ENCODE data around the gene FBXO2.

FBXO2 gene

GRCh38 chr1:11654137-11654938 lies at the start of gene FBXO2, which contains the start of gene FBXO44:
Gene FBXO2, minus strand, starts transcription at chr1:11654429. Its CDS starts 89 bp downstream, at chr1:11654340.
Gene FBXO44, plus strand, starts transcription at chr1:11654877. Its CDS starts 959 bp downstream, at chr1:11655836.
- peak; percentile 61 for DNase-seq

GRCh38 chr1:11703357-11704193 lies 49.3 kb upstream of the FBXO2 start:
- DNase-seq = no peak

GRCh38 chr1:11701981-11702803 lies 48.0 kb upstream of the FBXO2 start:
- no peak for DNase-seq

- no peak for DNase-seq
These were observed 47.3 kb upstream of the FBXO2 start for GRCh38 chr1:11701551-11701961.

- DNase-seq = no peak
These were observed 46.6 kb upstream of the FBXO2 start for GRCh38 chr1:11700601-11701467.

- no peak for DNase-seq
These were observed 43.6 kb upstream of the FBXO2 start for GRCh38 chr1:11697893-11698210.

- no peak for DNase-seq
These were observed 43.1 kb upstream of the FBXO2 start for GRCh38 chr1:11697188-11697892.

- DNase-seq = no peak
These were observed 41.6 kb upstream of the FBXO2 start for GRCh38 chr1:11695861-11696260.

- DNase-seq = no peak
These were observed 39.7 kb upstream of the FBXO2 start for GRCh38 chr1:11693917-11694316.

- peak; percentile 39 for DNase-seq
These were observed 38.9 kb upstream of the FBXO2 start for GRCh38 chr1:11693024-11693590.

- no peak for DNase-seq
These were observed 37.9 kb upstream of the FBXO2 start for GRCh38 chr1:11691928-11692711.

GRCh38 chr1:11691302-11691914 lies 37.2 kb upstream of the FBXO2 start, which contains the start of gene DRAXIN:
Gene DRAXIN, plus strand, starts transcription at chr1:11691710. Its CDS starts 14,549 bp downstream, at chr1:11706259.
- no peak for DNase-seq

- no peak for DNase-seq
These were observed 36.4 kb upstream of the FBXO2 start for GRCh38 chr1:11690397-11691301.

- no peak for DNase-seq
These were observed 34.3 kb upstream of the FBXO2 start for GRCh38 chr1:11688506-11688905.

GRCh38 chr1:11685210-11685752 lies 31.1 kb upstream of the FBXO2 start:
- DNase-seq = no peak

- DNase-seq = no peak
These were observed 29.8 kb upstream of the FBXO2 start for GRCh38 chr1:11684070-11684469.

GRCh38 chr1:11682799-11683198 lies 28.6 kb upstream of the FBXO2 start:
- DNase-seq = no peak

- no peak for DNase-seq
These were observed 28.1 kb upstream of the FBXO2 start for GRCh38 chr1:11682287-11682771.

All from stimulated activated CD4-positive, alpha-beta T cell treated with anti-CD3 and anti-CD28 coated beads, Interleukin-1b, Interleukin-23, amount 100 ng/mL, for 48 hours (primary cell).